ENCODE data around the gene MAPT. TPM values are rescaled to one million over a fixed set of nuclear protein-coding genes. Genes with fewer than 3 reads are reported as not detected.
"Not testable (repeated sequence)": the region's sequence is repeated elsewhere in the genome, so short reads cannot be mapped to it uniquely, and the experiment has no call there.

MAPT gene
- total RNA-seq, 2 donors from 2014 or later, result 4.4 to 5.7 TPM

- intact Hi-C loops (cut with DNase I), result no loop called here
- DNase-seq (ENCODE audit: low spot score), result no peak
Measured at GRCh38 chr17:45915263-45915662, 20.9 kb downstream of the MAPT start.

- intact Hi-C loops (cut with DNase I), result no loop called here
- DNase-seq (ENCODE audit: low spot score), result no peak
Measured at GRCh38 chr17:45917081-45917480, 22.7 kb downstream of the MAPT start.

GRCh38 chr17:45918241-45918745 is 23.9 kb downstream of the MAPT start:
- intact Hi-C loops (cut with DNase I), result no loop called here
- DNase-seq (ENCODE audit: low spot score), result no peak

GRCh38 chr17:45919136-45919535 is 24.8 kb downstream of the MAPT start:
- DNase-seq (ENCODE audit: low spot score), result no peak
- intact Hi-C loops (cut with DNase I), result no loop called here

- intact Hi-C loops (cut with DNase I), result no loop called here
- DNase-seq (ENCODE audit: low spot score), result no peak
Measured at GRCh38 chr17:45920083-45920482, 25.7 kb downstream of the MAPT start.

- DNase-seq (ENCODE audit: low spot score), result no peak
- intact Hi-C loops (cut with DNase I), result no loop called here
Measured at GRCh38 chr17:45923511-45924268, 29.3 kb downstream of the MAPT start.

GRCh38 chr17:45924332-45924820 is 30.0 kb downstream of the MAPT start:
- peak; percentile 65 for DNase-seq (ENCODE audit: low spot score)
- intact Hi-C loops (cut with DNase I), result no loop called here

GRCh38 chr17:45925311-45925710 is 31.0 kb downstream of the MAPT start:
- intact Hi-C loops (cut with DNase I), result no loop called here
- no peak for DNase-seq (ENCODE audit: low spot score)

GRCh38 chr17:45927247-45927646 is 32.9 kb downstream of the MAPT start:
- peak; percentile 29 for DNase-seq (ENCODE audit: low spot score)
- intact Hi-C loops (cut with DNase I), result no loop called here

GRCh38 chr17:45929344-45929743 is 35.0 kb downstream of the MAPT start:
- intact Hi-C loops (cut with DNase I), result no loop called here

GRCh38 chr17:45930420-45930951 is 36.1 kb downstream of the MAPT start:
- intact Hi-C loops (cut with DNase I), result no loop called here
- DNase-seq (ENCODE audit: low spot score), result peak; percentile 47

More at GRCh38 chr17:45929344-45929743, 35.0 kb downstream of the MAPT start:
- no peak for DNase-seq (ENCODE audit: low spot score)

- peak; percentile 24 for DNase-seq (ENCODE audit: low spot score)
- intact Hi-C loops (cut with DNase I), result no loop called here
Measured at GRCh38 chr17:45931677-45932076, 37.3 kb downstream of the MAPT start.

GRCh38 chr17:45934044-45934979 is 40.0 kb downstream of the MAPT start:
- intact Hi-C loops (cut with DNase I), result no loop called here

GRCh38 chr17:45935197-45935709 is 40.9 kb downstream of the MAPT start:
- intact Hi-C loops (cut with DNase I), result no loop called here
- DNase-seq (ENCODE audit: low spot score), result peak; percentile 48

More at GRCh38 chr17:45934044-45934979, 40.0 kb downstream of the MAPT start:
- DNase-seq (ENCODE audit: low spot score), result peak; percentile 32

- DNase-seq (ENCODE audit: low spot score), result peak; percentile 38
- intact Hi-C loops (cut with DNase I), result no loop called here
Measured at GRCh38 chr17:45935710-45936509, 41.6 kb downstream of the MAPT start.

GRCh38 chr17:45936610-45937009 is 42.3 kb downstream of the MAPT start:
- intact Hi-C loops (cut with DNase I), result no loop called here
- DNase-seq (ENCODE audit: low spot score), result peak; percentile 44

- DNase-seq (ENCODE audit: low spot score); intact Hi-C loops (cut with DNase I): not testable (repeated sequence)
Measured at GRCh38 chr17:45937186-45937585, 42.8 kb downstream of the MAPT start.

GRCh38 chr17:45939395-45939794 is 45.0 kb downstream of the MAPT start:
- no peak for DNase-seq (ENCODE audit: low spot score)
- intact Hi-C loops (cut with DNase I), result no loop called here

- intact Hi-C loops (cut with DNase I), result no loop called here
- DNase-seq (ENCODE audit: low spot score), result no peak
Measured at GRCh38 chr17:45940293-45940692, 45.9 kb downstream of the MAPT start.
